ENCODE measurements around the gene GADL1. TPM values are rescaled to one million over a fixed set of nuclear protein-coding genes. Genes with fewer than 3 reads are reported as not detected.

Gene GADL1
- not detected for polyA plus RNA-seq (2012; ENCODE audit: insufficient read length, low read depth)

- TF ChIP-seq, protein P1, sequence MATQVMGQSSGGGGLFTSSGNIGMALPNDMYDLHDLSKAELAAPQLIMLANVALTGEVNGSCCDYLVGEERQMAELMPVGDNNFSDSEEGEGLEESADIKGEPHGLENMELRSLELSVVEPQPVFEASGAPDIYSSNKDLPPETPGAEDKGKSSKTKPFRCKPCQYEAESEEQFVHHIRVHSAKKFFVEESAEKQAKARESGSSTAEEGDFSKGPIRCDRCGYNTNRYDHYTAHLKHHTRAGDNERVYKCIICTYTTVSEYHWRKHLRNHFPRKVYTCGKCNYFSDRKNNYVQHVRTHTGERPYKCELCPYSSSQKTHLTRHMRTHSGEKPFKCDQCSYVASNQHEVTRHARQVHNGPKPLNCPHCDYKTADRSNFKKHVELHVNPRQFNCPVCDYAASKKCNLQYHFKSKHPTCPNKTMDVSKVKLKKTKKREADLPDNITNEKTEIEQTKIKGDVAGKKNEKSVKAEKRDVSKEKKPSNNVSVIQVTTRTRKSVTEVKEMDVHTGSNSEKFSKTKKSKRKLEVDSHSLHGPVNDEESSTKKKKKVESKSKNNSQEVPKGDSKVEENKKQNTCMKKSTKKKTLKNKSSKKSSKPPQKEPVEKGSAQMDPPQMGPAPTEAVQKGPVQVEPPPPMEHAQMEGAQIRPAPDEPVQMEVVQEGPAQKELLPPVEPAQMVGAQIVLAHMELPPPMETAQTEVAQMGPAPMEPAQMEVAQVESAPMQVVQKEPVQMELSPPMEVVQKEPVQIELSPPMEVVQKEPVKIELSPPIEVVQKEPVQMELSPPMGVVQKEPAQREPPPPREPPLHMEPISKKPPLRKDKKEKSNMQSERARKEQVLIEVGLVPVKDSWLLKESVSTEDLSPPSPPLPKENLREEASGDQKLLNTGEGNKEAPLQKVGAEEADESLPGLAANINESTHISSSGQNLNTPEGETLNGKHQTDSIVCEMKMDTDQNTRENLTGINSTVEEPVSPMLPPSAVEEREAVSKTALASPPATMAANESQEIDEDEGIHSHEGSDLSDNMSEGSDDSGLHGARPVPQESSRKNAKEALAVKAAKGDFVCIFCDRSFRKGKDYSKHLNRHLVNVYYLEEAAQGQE (IDR thresholded peaks at IDR 0.05; ENCODE audit: insufficient read depth in 1 of 2, low read depth in 2 of 2, low read length in 2 of 2): no peak
- TF ChIP-seq POLR2AphosphoS5 (IDR thresholded peaks at IDR 0.05; ENCODE audit: low read depth, low read length): no peak
- TF ChIP-seq TAF1 (IDR thresholded peaks at IDR 0.05; ENCODE audit: borderline replicate concordance, insufficient read depth, low read length): no peak
- no peak for TF ChIP-seq FOXP2 (optimal IDR thresholded peaks at IDR 0.05; ENCODE audit: borderline replicate concordance, extremely low read depth, extremely low read length, insufficient read depth)
- TF ChIP-seq SIN3A (IDR thresholded peaks at IDR 0.05; ENCODE audit: borderline replicate concordance, insufficient read depth, low read length): no peak
Measured at GRCh38 chr3:30894521-30895251, at the start of gene GADL1. Gene GADL1 (minus strand): TSS chr3:30894661. CDS start chr3:30894614, 47 bp downstream.

DNA sequence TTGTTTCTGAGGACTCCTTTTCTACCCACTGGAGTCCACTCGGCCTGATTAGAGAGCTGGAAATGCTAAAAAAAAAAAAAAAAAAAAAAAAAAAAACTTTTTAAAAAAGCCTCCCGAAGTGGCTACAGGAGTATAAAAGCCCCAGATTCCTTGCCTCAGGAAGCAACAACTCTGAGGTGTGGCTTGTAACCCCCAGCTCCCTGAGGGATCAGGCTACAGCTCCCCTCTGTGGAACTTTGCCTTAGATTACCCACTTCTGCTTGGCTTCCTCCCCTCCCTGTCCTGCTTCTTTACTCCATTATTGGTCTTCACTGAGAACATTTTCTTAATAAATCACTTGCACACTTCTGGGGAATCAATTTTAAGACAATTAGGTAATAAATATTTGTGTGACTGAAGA lies 49.7 kb upstream of the GADL1 start:
- no peak for TF ChIP-seq SIN3A (IDR thresholded peaks at IDR 0.05; ENCODE audit: borderline replicate concordance, insufficient read depth, low read length)
- no peak for TF ChIP-seq TAF1 (IDR thresholded peaks at IDR 0.05; ENCODE audit: borderline replicate concordance, insufficient read depth, low read length)
- no peak for TF ChIP-seq POLR2AphosphoS5 (IDR thresholded peaks at IDR 0.05; ENCODE audit: low read depth, low read length)
- TF ChIP-seq, protein P1 (IDR thresholded peaks at IDR 0.05; ENCODE audit: insufficient read depth in 1 of 2, low read depth in 2 of 2, low read length in 2 of 2): no peak
- no peak for TF ChIP-seq FOXP2 (optimal IDR thresholded peaks at IDR 0.05; ENCODE audit: borderline replicate concordance, extremely low read depth, extremely low read length, insufficient read depth)

- TF ChIP-seq TAF1 (IDR thresholded peaks at IDR 0.05; ENCODE audit: borderline replicate concordance, insufficient read depth, low read length) (no peak), SIN3A (IDR thresholded peaks at IDR 0.05; ENCODE audit: borderline replicate concordance, insufficient read depth, low read length) (no peak), FOXP2 (optimal IDR thresholded peaks at IDR 0.05; ENCODE audit: borderline replicate concordance, extremely low read depth, extremely low read length, insufficient read depth) (no peak), POLR2AphosphoS5 (IDR thresholded peaks at IDR 0.05; ENCODE audit: low read depth, low read length) (no peak)
- TF ChIP-seq, protein P1 (IDR thresholded peaks at IDR 0.05; ENCODE audit: insufficient read depth in 1 of 2, low read depth in 2 of 2, low read length in 2 of 2): no peak
Measured at GRCh38 chr3:30943206-30943605, 48.7 kb upstream of the GADL1 start.

- TF ChIP-seq, protein P1 (IDR thresholded peaks at IDR 0.05; ENCODE audit: insufficient read depth in 1 of 2, low read depth in 2 of 2, low read length in 2 of 2): no peak
- TF ChIP-seq FOXP2 (optimal IDR thresholded peaks at IDR 0.05; ENCODE audit: borderline replicate concordance, extremely low read depth, extremely low read length, insufficient read depth) (no peak), TAF1 (IDR thresholded peaks at IDR 0.05; ENCODE audit: borderline replicate concordance, insufficient read depth, low read length) (no peak), POLR2AphosphoS5 (IDR thresholded peaks at IDR 0.05; ENCODE audit: low read depth, low read length) (no peak), SIN3A (IDR thresholded peaks at IDR 0.05; ENCODE audit: borderline replicate concordance, insufficient read depth, low read length) (no peak)
Measured at GRCh38 chr3:30941342-30941741, 46.9 kb upstream of the GADL1 start.

All from PFSK-1 (cell line).